8988T (cell line): ENCODE data around the gene FYN.

Experiments
- DNase-seq: peaks from one replicate; pipeline ENCODE4 v3.0.0; 2011

Gene FYN

GRCh38 chr6:111880181-111880888 lies 7.1 kb upstream of the FYN start:
- no peak for DNase-seq

GRCh38 chr6:111875741-111876140 lies 2.5 kb upstream of the FYN start:
- no peak for DNase-seq

GRCh38 chr6:111874025-111874415 lies 768 bp upstream of the FYN start:
- DNase-seq, result no peak

DNA sequence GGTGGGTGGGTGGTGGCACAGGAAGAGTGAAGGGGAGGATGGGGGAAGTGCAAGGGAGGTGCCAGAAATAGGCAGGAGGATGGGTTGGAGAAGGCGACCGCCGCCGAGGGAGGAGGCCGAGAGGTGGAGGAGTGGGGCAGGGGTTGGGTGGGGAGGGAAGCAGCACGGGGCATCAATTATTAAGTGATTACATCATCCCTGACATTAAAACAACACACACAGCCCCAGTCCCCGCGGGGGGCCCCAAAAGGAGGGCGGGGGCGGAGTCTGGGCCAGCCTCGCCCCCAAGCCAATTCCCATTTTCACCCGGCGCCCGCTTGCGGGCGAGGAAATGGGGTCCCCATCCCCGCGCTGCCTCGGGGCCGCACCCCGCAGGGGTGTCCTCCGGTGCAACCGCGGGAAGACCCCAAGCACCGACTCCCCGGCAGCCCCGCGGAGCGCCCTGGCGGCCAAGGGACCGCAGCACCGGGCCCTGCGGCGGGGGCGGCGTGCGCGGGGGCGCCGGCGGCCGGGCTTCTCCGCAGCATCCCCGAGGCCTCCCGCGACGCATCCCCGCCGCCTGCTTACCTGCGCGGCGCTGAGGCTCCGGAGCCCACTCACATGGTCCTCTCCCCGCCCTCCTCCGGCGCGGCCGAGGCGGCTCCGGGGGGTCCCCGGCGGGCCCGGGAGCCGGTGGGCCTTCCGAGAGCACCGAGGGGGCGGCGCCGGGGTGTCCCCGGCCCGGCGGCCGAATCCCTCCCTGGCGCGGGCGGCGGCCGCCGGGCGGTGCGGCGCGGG lies 663 bp downstream of the FYN start:
- peak; percentile 28 for DNase-seq

- DNase-seq, result peak; percentile 37
These were observed 1.4 kb downstream of the FYN start for GRCh38 chr6:111871725-111872400.

GRCh38 chr6:111871207-111871606 lies 2.0 kb downstream of the FYN start:
- DNase-seq, result no peak

DNA sequence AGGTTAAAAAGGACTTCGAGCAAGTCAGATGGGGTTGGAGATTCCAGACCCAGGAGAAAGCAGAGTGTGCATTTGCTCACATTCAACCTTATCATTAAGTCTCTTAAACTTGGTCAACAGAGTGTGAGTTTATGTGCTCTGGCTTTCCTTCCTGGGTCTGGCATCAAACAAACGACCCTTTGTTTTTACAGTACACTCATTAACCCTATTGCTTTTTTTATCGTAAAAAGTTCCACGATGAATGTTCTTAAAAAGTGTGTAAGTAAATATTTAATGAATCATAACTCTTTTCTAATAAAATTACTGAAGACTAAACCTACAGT lies 2.5 kb downstream of the FYN start:
- no peak for DNase-seq

DNA sequence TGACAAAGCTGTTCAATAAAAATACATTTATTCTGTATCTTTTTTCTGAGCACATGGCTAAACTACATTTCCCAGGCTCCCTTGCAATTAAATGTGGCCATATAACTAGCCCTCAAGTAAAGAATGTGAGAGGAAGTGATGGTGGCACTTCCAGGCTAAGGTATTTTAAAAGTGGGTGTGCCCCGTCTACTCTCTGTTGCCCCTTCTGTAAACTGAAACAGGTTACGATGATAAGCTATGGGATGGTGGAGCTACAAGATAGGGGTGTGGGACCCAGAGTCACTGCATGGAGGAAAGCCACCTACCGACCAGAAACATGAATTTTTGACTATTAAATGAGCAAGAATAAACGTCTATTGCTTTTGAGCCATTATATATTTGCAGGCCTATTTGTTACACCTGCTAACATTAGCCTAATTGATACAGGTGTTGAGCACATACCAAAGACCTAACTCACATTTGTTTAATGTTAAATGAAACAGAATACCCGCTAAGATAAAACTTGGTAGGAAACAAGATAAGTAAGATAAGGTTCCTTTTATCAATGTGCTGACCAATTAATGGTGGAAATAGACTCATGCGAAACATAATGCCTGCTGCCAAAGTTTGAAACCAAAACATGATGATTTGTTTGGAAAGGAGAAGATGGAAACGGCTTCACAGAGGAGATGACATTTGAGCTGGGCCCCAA lies 3.1 kb downstream of the FYN start:
- DNase-seq, result no peak

GRCh38 chr6:111866857-111867256 lies 6.4 kb downstream of the FYN start:
- DNase-seq, result no peak

- no peak for DNase-seq
These were observed 7.2 kb downstream of the FYN start for GRCh38 chr6:111865909-111866546.

GRCh38 chr6:111865049-111865585 lies 8.1 kb downstream of the FYN start:
- no peak for DNase-seq

- no peak for DNase-seq
These were observed 8.9 kb downstream of the FYN start for GRCh38 chr6:111864138-111865048.

GRCh38 chr6:111862741-111863140 lies 10.5 kb downstream of the FYN start:
- DNase-seq, result no peak

DNA sequence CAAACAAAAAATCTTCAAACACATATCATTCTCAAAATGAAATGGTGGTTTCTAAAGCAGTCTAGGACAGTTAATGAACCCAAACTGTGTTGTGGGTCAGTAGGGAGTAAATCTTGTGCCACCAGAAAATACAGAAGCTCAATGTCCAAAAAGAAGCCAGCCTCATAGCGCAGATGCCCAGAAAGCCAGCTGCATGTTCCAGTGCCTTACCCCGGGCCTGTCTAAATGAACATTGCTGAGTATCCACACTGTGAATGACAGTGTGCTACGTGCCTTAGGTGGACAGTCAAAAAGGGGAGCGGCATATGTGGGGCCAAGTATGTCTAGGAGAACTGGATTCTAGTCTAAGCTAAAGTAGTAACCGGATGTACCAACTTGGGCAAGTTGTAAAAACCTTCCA lies 10.9 kb downstream of the FYN start:
- DNase-seq, result no peak

GRCh38 chr6:111861431-111861885 lies 11.8 kb downstream of the FYN start:
- no peak for DNase-seq

- DNase-seq, result no peak
These were observed 14.9 kb downstream of the FYN start for GRCh38 chr6:111858347-111858746.

- DNase-seq, result no peak
These were observed 15.4 kb downstream of the FYN start for GRCh38 chr6:111857674-111858337.

DNA sequence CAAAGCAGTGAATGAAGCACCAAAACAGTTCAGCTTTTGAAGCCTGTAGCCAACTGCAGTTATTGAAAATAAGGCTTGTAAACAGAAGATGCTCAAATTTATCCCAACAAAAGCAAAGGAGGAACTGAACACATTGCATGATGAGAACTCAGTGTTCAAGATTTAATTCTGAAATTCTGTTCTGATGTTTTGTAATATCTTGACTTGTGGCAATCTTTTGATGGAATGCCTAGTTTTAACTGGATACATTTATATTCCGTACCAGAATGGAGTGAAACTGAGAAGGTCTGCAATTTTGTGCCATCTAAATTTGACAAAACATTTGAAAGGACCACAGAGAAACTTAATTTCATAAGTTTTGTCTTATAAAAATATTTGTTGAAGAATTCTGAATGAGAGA lies 17.5 kb downstream of the FYN start:
- DNase-seq, result no peak

GRCh38 chr6:111854683-111855082 lies 18.6 kb downstream of the FYN start:
- no peak for DNase-seq

- no peak for DNase-seq
These were observed 20.5 kb downstream of the FYN start for GRCh38 chr6:111852725-111853124.
